H9 (cell line): ENCODE data around the gene IL15RA. TPM values are rescaled to one million over a fixed set of nuclear protein-coding genes. Genes with fewer than 3 reads are reported as not detected.
"Not testable (repeated sequence)": the region's sequence is repeated elsewhere in the genome, so short reads cannot be mapped to it uniquely, and the experiment has no call there.

Experiments used
- DNase-seq: peaks from one replicate; pipeline ENCODE4 v3.0.0-alpha.2; 2017
- H2AFZ ChIP-seq: one replicate; pipeline ENCODE4 v1.6.1; 2013; ENCODE audit warnings: mild to moderate bottlenecking, low read length, control low read depth, moderate library complexity
- H2AK5ac ChIP-seq: 2 replicates; pipeline ENCODE4 v1.6.1; 2013; ENCODE audit warnings: low read length, control low read depth, mixed read lengths; ENCODE audit not compliant: insufficient read length
- H2BK120ac ChIP-seq: one replicate; pipeline ENCODE4 v1.6.1; 2013; ENCODE audit warnings: low read depth, mild to moderate bottlenecking, low read length, control low read depth, inconsistent platforms; ENCODE audit not compliant: poor library complexity, severe bottlenecking
- H2BK12ac ChIP-seq: 2 replicates; pipeline ENCODE4 v1.6.1; 2013; ENCODE audit warnings: low read length, control low read depth, mixed read lengths, low read depth; ENCODE audit not compliant: insufficient read length
- H2BK15ac ChIP-seq: 2 replicates; pipeline ENCODE4 v1.6.1; 2013; ENCODE audit warnings: low read depth, low read length, control low read depth
- H2BK20ac ChIP-seq: one replicate; pipeline ENCODE4 v1.6.1; 2013; ENCODE audit warnings: low read depth, mild to moderate bottlenecking, low read length, control low read depth, inconsistent platforms; ENCODE audit not compliant: poor library complexity, severe bottlenecking
- H2BK5ac ChIP-seq: 2 replicates; pipeline ENCODE4 v1.6.1; 2013; ENCODE audit warnings: low read length, control low read depth, mixed read lengths; ENCODE audit not compliant: insufficient read length
- H3K14ac ChIP-seq: 2 replicates; pipeline ENCODE4 v1.6.1; 2013; ENCODE audit warnings: low read length, control low read depth; ENCODE audit not compliant: insufficient read depth
- H3K18ac ChIP-seq: 2 replicates; pipeline ENCODE4 v1.6.1; 2013; ENCODE audit warnings: low read depth, mild to moderate bottlenecking, mixed read lengths, low read length, control low read depth; ENCODE audit not compliant: insufficient read length
- H3K23ac ChIP-seq: 2 replicates; pipeline ENCODE4 v1.6.1; 2013; ENCODE audit warnings: low read length, control low read depth, mixed read lengths, low read depth; ENCODE audit not compliant: insufficient read length
- H3K23me2 ChIP-seq: 2 replicates; pipeline ENCODE4 v1.6.1; 2013; ENCODE audit warnings: low read depth, mild to moderate bottlenecking, mixed read lengths, low read length, control low read depth; ENCODE audit not compliant: insufficient read length, poor library complexity, severe bottlenecking
- H3K27ac ChIP-seq: 2 replicates; pipeline ENCODE4 v1.5.1; 2013; ENCODE audit warnings: low read length, control low read depth, mixed read lengths, low read depth; ENCODE audit not compliant: insufficient read length
- H3K27me3 ChIP-seq: 2 replicates; pipeline ENCODE4 v1.6.1; 2013; ENCODE audit warnings: low read length, control low read depth, inconsistent platforms; ENCODE audit not compliant: insufficient read depth
- H3K4ac ChIP-seq: 2 replicates; pipeline ENCODE4 v1.6.1; 2013; ENCODE audit warnings: low read depth, mild to moderate bottlenecking, control low read depth, inconsistent platforms, low read length, moderate library complexity
- H3K4me1 ChIP-seq: 2 replicates; pipeline ENCODE4 v1.6.1; 2013; ENCODE audit warnings: low read length, control low read depth, inconsistent platforms; ENCODE audit not compliant: insufficient read depth
- H3K4me2 ChIP-seq: 2 replicates; pipeline ENCODE4 v1.6.1; 2013; ENCODE audit warnings: low read length, control low read depth, mixed read lengths; ENCODE audit not compliant: insufficient read length, insufficient read depth
- H3K56ac ChIP-seq: 2 replicates; pipeline ENCODE4 v1.6.1; 2013; ENCODE audit warnings: low read depth, mild to moderate bottlenecking, mixed read lengths, low read length, control low read depth; ENCODE audit not compliant: insufficient read length
- H3K79me1 ChIP-seq: 2 replicates; pipeline ENCODE4 v1.6.1; 2013; ENCODE audit warnings: low read depth, mild to moderate bottlenecking, moderate library complexity, low read length, control low read depth, inconsistent platforms; ENCODE audit not compliant: insufficient read depth, poor library complexity, severe bottlenecking
- H3K79me2 ChIP-seq: 2 replicates; pipeline ENCODE4 v1.6.1; 2013; ENCODE audit warnings: low read length, control low read depth, inconsistent platforms; ENCODE audit not compliant: insufficient read depth
- H3K9ac ChIP-seq: 2 replicates; pipeline ENCODE4 v1.6.1; 2013; ENCODE audit warnings: low read length, control low read depth, mixed read lengths; ENCODE audit not compliant: insufficient read length; ENCODE audit errors: extremely low read depth
- H3K9me3 ChIP-seq: one replicate; pipeline ENCODE4 v1.6.1; 2013; ENCODE audit warnings: low read depth, low read length, inconsistent platforms; ENCODE audit not compliant: control insufficient read depth
- H3T11ph ChIP-seq: one replicate; pipeline ENCODE4 v1.6.1; 2013; ENCODE audit warnings: mild to moderate bottlenecking, low read length, control low read depth, inconsistent platforms
- H4K20me1 ChIP-seq: one replicate; pipeline ENCODE4 v1.6.1; 2013; ENCODE audit not compliant: control insufficient read depth, insufficient read length, insufficient read depth
- H4K5ac ChIP-seq: 2 replicates; pipeline ENCODE4 v1.6.1; 2013; ENCODE audit warnings: low read depth, mild to moderate bottlenecking, mixed read lengths, low read length, control low read depth; ENCODE audit not compliant: insufficient read length
- H4K8ac ChIP-seq: replicated peaks from 2 replicates; pipeline ENCODE4 v1.6.1; 2013; ENCODE audit warnings: low read length, control low read depth, mixed read lengths, low read depth; ENCODE audit not compliant: insufficient read length
- H4K91ac ChIP-seq: 2 replicates; pipeline ENCODE4 v1.6.1; 2013; ENCODE audit warnings: low read depth, mild to moderate bottlenecking, moderate library complexity, mixed read lengths, low read length, control low read depth; ENCODE audit not compliant: insufficient read length
- H3K27ac Mint-ChIP-seq, 3 experiments: 2 replicates in 2 of 3; 3 replicates in 1 of 3; pipeline ENCODE4 v1.8.0; 2020 to 2021; ENCODE audit warnings: mixed read lengths in 3 of 3, mild to moderate bottlenecking in 1 of 3, moderate library complexity in 1 of 3
- H3K27me3 Mint-ChIP-seq: 2 replicates; pipeline ENCODE4 v1.8.0; 2021; ENCODE audit warnings: low read depth, mild to moderate bottlenecking, moderate library complexity, mixed read lengths
- H3K36me3 Mint-ChIP-seq, 3 experiments: 2 replicates in 2 of 3; 3 replicates in 1 of 3; pipeline ENCODE4 v1.8.0; 2020 to 2021; ENCODE audit warnings: low read depth in 3 of 3, mixed read lengths in 3 of 3; ENCODE audit not compliant: insufficient read depth in 1 of 3
- H3K4me1 Mint-ChIP-seq, 2 experiments: 2 replicates each; pipeline ENCODE4 v1.8.0; 2020; ENCODE audit warnings: mixed read lengths in 2 of 2
- H3K4me3 Mint-ChIP-seq, 2 experiments: 2 replicates in 1 of 2; 3 replicates in 1 of 2; pipeline ENCODE4 v1.8.0; 2020 to 2021; ENCODE audit warnings: mild to moderate bottlenecking in 2 of 2, mixed read lengths in 2 of 2, moderate library complexity in 1 of 2
- H3K9me3 Mint-ChIP-seq, 2 experiments: 2 replicates in 1 of 2; 3 replicates in 1 of 2; pipeline ENCODE4 v1.8.0; 2020; ENCODE audit warnings: mild to moderate bottlenecking in 2 of 2, mixed read lengths in 2 of 2, moderate library complexity in 1 of 2
- CTCF ChIP-seq: fragments of 200-600 bp; sonication (generic); conservative IDR thresholded peaks from 3 replicates; pipeline ENCODE4 v1.8.0; 2021; ENCODE audit warnings: antibody characterized with exemption, mild to moderate bottlenecking
- WGBS: extraction: QIAGEN DNeasy Blood & Tissue Kit; methylation state at CpG from one replicate; pipeline ENCODE4 v1.1.7; 2013; ENCODE audit warnings: missing lambda C conversion rate, low lambda C conversion rate, mixed read lengths; ENCODE audit not compliant: insufficient read length; ENCODE audit errors: extremely low coverage; 5-methylcytosine and 5-hydroxymethylcytosine counted together
- total RNA-seq: library from RNA; stranded (reverse); gene quantifications from 2 replicates; pipeline ENCODE4 v1.2.1, GENCODE V29; 2021

IL15RA gene
- total RNA-seq, 1 experiment from 2014 or later, result 0.31 TPM

DNA sequence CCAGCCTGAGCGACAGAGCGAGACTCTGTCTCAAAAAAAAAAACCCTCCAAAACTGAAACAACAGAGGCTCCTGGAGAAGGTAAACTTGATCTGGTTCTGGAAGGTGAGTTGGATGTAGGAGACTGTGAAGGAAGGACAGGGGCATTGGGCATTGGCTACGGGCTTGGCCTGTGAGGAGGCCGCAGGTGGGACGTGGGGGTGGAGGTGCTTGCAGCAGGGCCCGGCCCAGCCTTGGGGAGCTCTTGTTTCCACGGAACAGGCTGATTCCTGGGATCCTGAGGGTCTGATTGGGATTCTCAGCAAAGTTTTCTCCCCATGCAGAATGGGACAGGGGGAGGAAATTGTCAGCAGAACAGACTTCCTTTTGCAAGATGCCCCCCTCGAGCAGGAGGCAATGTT lies 30.6 kb downstream of the IL15RA start:
- Mint-ChIP-seq H3K36me3 (no peaks in the 10 kb centered on the region), H3K9me3 (no peaks in the 10 kb centered on the region), H3K27me3 (peaks cover 5% of the 10 kb centered on the region), H3K4me3 (no peak overlapping the region), H3K4me1 (peaks cover 31 to 39% of the 10 kb centered on the region in 2 experiments), H3K27ac (no peak overlapping the region)
- Histone ChIP-seq H3K4me1 (peaks cover 8% of the 10 kb centered on the region; the same call in 1 of the 2 replicates), H3K9ac (no peak overlapping the region), H4K91ac (no peak overlapping the region), H3K79me1 (no peaks in the 10 kb centered on the region), H3K14ac (no peak overlapping the region), H3K79me2 (no peaks in the 10 kb centered on the region), H3K56ac (no peak overlapping the region), H2AK5ac (no peak overlapping the region), H3K27me3 (no peaks in the 10 kb centered on the region), H3K4ac (no peak overlapping the region), H2AFZ (no peak overlapping the region), H4K5ac (no peak overlapping the region), H3K23ac (no peak overlapping the region), H3K18ac (no peak overlapping the region), H2BK120ac (no peak overlapping the region), H3K23me2 (peaks cover 3% of the 10 kb centered on the region), H2BK15ac (no peak overlapping the region), H4K8ac (no peak overlapping the region), H3T11ph (no peak overlapping the region), H4K20me1 (no peaks in the 10 kb centered on the region), H2BK5ac (no peak overlapping the region), H2BK20ac (no peak overlapping the region), H3K4me2 (no peak overlapping the region), H2BK12ac (no peak overlapping the region), H3K9me3 (no peaks in the 10 kb centered on the region), H3K27ac (no peak overlapping the region)
- WGBS, result no CpG with 5 or more reads among the region's 8 CpGs
- DNase-seq, result no peak
- no peak for TF ChIP-seq CTCF

DNA sequence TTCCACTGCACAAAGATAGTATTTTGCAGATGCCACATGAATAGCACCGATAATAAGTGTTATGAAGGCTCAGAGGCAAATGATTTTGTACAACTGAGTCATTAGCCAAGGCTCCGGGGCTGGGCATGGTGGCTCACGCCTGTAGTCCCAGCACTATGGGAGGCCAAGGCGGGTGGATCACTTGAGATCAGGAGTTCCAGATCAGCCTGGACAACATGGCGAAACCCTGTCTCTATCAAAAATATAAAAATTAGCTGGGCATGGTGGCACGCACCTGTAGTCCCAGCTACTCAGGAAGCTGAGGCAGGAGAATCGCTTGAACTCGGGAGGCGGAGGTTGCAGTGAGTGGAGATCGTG lies 30.9 kb downstream of the IL15RA start:
- H3K14ac ChIP-seq, H2BK120ac ChIP-seq, H3K23me2 ChIP-seq, H3K18ac ChIP-seq, H2AFZ ChIP-seq, DNase-seq, H3K4ac ChIP-seq, H3K27me3 Mint-ChIP-seq, H2BK12ac ChIP-seq, H2AK5ac ChIP-seq, H3K9ac ChIP-seq, H4K20me1 ChIP-seq, H3K4me3 Mint-ChIP-seq, H3K4me2 ChIP-seq, H3K23ac ChIP-seq, H3K27ac Mint-ChIP-seq, H3T11ph ChIP-seq, H2BK15ac ChIP-seq, H3K9me3 Mint-ChIP-seq, H3K27me3 ChIP-seq, H3K4me1 ChIP-seq, H2BK5ac ChIP-seq, H2BK20ac ChIP-seq, H3K79me1 ChIP-seq, H4K5ac ChIP-seq, H3K9me3 ChIP-seq, H3K79me2 ChIP-seq, H4K8ac ChIP-seq, H3K36me3 Mint-ChIP-seq, H3K56ac ChIP-seq, H3K27ac ChIP-seq, H4K91ac ChIP-seq: not testable (repeated sequence)
- peaks cover 31 to 39% of the 10 kb centered on the region in 2 experiments for H3K4me1 Mint-ChIP-seq
- WGBS, result no CpG with 5 or more reads among the region's 10 CpGs
